HG02610 (cell line): ENCODE data around the gene AKAP1.
A peak's percentile ranks its signal among the peaks of the same experiment; 100 is the strongest.
"Not testable (repeated sequence)": the region's sequence is repeated elsewhere in the genome, so short reads cannot be mapped to it uniquely, and the experiment has no call there.

ENCODE experiments used
- ATAC-seq: cut with Tn5 transposase; IDR thresholded peaks from one replicate; pipeline ENCODE4 v1.9.1; 2021; ENCODE audit warnings: mild to moderate bottlenecking, moderate library complexity; ENCODE audit not compliant: unreplicated experiment

The AKAP1 gene

DNA sequence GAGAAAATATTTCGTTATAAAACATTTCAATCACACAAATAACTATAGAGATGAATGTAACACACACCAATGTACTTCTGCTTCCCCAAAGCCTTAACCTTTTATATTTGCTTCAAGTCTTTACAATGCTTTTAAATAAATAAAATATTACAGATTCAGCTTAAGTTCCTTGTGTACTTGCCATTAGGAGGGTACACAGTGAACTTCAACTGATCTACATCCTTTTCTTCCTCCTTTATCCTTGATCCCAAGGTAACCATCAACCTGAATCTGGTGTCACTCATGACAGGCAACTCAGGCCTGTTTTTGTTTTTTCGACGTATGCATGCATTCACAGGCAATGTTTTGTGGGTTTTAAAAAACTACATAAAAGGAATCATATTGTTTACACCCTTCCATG lies 9.3 kb upstream of the AKAP1 start:
- ATAC-seq, result no peak

DNA sequence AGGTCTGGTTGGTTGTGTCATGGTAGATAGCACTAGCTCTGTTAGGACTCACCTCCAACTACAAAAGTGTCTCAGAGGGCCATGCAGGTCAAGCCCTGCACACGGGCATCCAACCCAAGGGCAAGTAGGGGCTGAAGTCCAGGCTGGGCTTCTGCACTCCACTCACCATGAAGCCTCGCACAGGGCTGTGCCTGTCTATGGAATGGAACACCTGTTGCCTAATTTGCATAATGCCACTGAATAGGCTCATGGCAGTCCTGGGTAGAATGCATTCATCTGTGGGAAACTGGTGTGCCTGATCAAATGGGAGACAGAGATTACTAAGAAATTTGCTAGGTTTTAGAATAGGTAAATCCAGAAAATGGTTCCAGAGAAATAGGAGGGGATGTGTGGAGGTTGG lies 8.0 kb upstream of the AKAP1 start:
- ATAC-seq, result no peak

DNA sequence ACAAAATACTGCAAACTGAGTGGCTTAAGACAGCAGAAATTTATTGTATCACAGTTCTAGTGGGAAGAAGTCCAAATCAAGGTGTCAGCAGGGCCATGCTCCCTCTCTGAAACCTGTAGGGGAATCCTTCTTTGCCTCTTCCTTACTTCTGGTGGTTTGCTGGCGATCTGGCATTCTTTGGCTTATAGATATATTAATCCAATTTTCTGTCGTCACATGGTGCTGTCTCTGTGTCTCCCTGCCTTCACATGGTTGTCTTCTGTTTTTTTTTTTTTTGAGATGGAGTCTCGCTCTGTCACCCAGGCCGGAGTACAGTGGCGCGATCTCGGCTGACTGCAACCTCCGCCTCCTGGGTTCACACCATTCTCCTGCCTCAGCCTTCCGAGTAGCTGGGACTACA lies 6.8 kb upstream of the AKAP1 start:
- ATAC-seq, result no peak

GRCh38 chr17:57080718-57081117 lies 4.3 kb upstream of the AKAP1 start:
- ATAC-seq, result peak; percentile 25

- no peak for ATAC-seq
Measured at GRCh38 chr17:57082441-57082840, 2.6 kb upstream of the AKAP1 start.

GRCh38 chr17:57084361-57084801 lies 665 bp upstream of the AKAP1 start:
- ATAC-seq, result peak; percentile 9

DNA sequence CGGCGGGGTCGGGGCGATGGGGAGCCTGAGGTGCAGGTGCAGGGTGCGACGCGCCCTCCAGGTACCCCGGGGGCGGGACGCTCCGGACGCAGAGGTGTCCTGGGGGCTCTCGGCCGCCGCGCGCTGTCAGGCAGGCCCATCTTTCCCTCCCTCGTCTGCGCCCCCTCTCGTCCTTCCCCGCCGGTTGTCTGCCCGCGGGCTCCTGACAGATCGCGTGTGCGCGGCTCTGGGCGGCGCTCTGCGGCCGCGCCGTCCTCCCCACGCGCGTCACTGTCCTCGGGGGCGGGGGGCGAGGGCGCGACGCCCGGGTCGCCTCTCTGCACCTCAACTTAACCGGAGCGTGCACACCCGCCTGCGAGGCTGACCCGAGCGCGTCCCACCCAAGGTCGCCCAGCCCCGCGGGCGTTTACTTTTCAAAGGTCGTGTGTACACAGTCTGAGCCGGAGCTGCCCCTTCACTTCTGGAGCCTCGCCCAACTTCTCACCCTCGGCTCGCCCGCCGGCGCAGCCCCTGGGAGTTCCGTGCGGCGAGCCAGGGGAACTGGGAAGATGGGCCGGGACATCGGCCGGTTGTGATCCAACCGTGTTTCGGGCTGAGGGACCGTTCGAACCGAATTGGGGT lies 512 bp downstream of the AKAP1 start:
- ATAC-seq, result peak; percentile 31

GRCh38 chr17:57086069-57086930 lies 1.3 kb downstream of the AKAP1 start:
- ATAC-seq, result no peak

GRCh38 chr17:57088298-57088697 lies 3.3 kb downstream of the AKAP1 start:
- ATAC-seq, result no peak

DNA sequence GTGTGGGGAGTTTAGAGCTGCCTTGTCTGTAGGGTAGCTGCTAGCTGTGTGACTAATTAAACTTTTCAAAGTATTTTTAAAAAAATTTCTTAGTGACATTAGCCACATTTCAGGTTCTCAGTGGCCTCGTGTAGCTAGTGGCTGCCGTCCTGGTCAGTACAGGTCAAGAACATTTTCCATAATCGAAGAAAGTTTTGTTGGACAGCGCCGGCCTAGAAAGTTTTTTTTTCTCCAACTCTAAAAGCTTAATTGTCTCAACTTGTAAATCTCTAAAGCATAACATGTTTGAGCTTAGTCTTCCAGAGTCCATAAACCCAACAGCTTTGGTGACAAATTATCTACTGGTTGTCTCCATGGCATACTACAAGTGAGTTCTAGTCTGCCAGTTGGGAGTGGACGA lies 4.3 kb downstream of the AKAP1 start:
- ATAC-seq, result no peak

DNA sequence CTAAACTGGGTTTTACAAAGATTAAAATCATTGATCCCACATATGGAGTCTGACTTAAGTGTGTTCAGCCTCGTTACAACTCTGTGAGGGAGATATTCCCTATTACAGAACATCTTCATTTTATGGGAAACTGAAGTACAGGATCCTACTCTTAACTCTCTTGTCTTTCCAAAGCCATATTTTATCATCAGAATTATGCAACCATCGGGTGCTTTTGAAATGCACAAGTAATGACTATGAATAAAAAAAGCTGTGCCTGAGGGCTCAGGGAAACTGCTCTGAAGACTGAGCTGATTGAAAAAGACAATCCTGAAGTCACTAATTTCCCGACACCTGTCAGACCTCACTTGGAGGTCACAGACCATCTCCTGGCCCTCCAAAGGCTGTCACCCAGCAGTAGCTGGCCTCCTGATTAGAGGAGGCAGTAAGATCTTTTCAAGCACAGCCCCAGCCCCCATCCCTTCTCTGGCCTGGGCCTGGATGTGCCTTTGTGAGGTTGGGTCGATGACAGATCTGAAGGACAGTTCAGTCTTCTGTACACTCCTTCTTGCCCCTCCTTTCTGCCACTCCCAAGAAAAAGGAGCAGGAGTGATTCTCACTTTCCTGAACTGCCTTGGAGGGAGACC lies 5.6 kb downstream of the AKAP1 start:
- no peak for ATAC-seq

- ATAC-seq, result no peak
Measured at GRCh38 chr17:57091186-57091618, 6.2 kb downstream of the AKAP1 start.

- no peak for ATAC-seq
Measured at GRCh38 chr17:57092171-57092570, 7.1 kb downstream of the AKAP1 start.

GRCh38 chr17:57092779-57093178 lies 7.7 kb downstream of the AKAP1 start:
- no peak for ATAC-seq

DNA sequence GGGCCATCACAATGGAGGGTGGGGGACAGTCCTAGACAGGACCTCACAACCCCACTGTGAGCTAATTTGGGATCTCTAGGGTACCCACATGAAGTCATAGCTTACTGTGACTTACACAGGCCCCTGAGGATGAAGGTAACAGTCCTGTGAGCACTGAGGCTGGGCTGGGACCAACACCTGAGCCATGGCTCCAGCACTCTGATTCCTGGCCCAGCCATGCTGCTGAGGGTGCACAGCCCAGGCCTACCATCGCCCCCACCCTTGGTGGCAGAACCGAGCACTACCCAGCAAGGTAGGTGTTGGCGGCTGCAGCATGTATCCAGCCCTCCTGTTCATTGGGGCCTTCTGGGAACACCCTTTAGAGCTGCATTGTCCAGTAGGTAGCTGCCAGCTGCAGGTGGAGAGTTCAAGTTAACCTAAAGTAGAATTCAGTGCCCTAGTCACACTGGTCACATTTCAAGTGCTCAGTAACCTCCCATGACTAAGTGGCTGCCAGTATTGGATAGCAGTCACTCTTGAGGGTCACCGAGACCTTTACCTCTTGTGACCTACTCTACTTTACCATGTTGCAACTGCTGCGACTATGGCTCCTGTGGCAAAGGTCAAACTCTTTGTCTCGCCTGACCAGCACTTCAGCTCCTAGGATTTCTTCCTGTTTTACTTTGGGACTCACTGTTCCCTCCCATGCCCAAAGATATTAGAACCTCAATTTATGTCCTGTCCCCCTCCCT lies 11.6 kb downstream of the AKAP1 start:
- no peak for ATAC-seq

- no peak for ATAC-seq
Measured at GRCh38 chr17:57097832-57098421, 12.9 kb downstream of the AKAP1 start.

GRCh38 chr17:57099165-57099564 lies 14.1 kb downstream of the AKAP1 start:
- ATAC-seq, result peak; percentile 73

DNA sequence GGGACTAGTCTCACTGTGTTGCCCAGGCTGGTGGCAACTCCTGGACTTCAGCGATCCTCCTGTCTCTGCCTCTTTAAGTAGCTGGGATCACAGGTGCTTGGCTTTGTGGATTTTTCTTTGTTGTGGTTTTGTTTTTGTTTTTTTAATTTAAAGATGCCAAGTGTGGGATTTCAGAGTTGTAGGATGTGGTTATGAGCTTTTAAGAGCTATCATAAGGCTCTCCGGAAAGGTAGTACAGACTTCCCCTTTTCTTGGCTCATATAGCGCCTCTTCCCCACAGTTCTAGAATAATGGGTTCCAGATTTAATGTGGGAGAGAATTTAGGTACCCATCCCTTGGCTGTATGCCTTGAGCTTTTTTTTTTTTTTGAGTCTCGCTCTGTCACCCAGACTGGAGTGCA lies 17.1 kb downstream of the AKAP1 start:
- peak; percentile 44 for ATAC-seq

DNA sequence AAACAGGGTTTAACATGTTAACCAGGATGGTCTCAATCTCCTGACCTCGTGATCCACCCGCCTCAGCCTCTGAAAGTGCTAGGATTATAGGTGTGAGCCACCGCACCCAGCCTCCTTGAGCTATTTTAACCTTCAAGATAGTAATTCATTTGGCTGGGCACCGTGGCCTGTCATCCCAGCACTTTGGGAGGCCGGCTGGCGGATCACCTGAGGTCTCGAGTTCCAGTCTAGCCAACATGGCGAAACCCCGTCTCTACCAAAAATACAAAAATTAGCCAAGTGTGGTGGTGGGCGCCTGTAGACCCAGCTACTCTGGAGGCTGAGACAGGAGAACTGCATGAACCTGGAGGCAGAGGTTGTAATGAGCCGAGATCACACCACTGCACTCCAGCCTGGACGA lies 17.6 kb downstream of the AKAP1 start:
- not testable (repeated sequence) for ATAC-seq

DNA sequence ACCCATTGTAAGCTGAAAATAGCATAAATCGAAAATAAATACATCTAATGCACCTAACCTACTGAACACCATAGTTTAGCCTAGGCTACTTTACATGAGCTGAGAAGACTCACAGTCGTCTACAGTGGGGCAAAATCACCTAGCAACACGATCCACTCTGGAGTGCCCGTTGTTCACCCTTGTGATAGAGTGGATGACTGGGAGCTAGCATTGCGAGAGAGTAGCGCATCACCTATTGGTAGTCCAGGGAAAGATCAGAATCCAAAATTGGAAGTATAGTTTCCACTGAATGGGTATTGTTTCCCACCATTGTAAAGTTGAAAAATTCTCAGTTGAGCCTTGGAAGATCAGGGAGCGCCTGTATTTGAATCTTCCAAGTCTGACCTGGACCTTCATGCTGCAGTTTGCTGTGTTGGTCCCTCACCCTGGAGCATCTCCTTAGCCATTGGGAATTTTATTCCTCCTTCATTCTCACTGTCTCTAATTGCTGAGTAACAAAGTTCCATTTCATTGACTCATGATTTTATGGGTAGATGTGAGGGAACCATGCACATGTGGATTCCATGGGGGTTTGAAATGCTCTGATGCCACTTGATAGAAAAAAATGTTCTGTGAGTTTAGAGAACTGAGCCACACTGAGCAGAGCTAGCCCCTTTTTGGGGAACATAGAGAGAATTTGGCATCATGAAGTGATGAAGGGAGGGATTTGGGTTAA lies 19.6 kb downstream of the AKAP1 start:
- no peak for ATAC-seq
